B cell (primary cell): Measurements from ENCODE around the gene CHTOP.

Source experiments
- CTCF ChIP-seq: fragments of 200-600 bp; IDR thresholded peaks from one replicate; pipeline ENCODE4 v1.8.0; 2022; ENCODE audit warnings: antibody characterized with exemption, mild to moderate bottlenecking
- EZH2 ChIP-seq: IDR thresholded peaks from 2 replicates; pipeline ENCODE4 v1.6.1; 2012; ENCODE audit warnings: borderline replicate concordance, low read depth, mild to moderate bottlenecking, moderate library complexity, low read length; ENCODE audit not compliant: insufficient read depth, poor library complexity, severe bottlenecking

GRCh38 chr1:153614906-153615305 lies 19.0 kb upstream of the CHTOP start:
- no peak for TF ChIP-seq EZH2
- no peak for TF ChIP-seq CTCF
